Measurements from ENCODE around the gene PARL. TPM values are rescaled to one million over a fixed set of nuclear protein-coding genes. Genes with fewer than 3 reads are reported as not detected.

The PARL gene
- total and polyA plus RNA-seq, 9 of the 15 experiments (the other 6 are each of a cell fraction or from before 2014, with no cell fraction given) = 39.5 to 82.4 (median 57.4) TPM

DNA sequence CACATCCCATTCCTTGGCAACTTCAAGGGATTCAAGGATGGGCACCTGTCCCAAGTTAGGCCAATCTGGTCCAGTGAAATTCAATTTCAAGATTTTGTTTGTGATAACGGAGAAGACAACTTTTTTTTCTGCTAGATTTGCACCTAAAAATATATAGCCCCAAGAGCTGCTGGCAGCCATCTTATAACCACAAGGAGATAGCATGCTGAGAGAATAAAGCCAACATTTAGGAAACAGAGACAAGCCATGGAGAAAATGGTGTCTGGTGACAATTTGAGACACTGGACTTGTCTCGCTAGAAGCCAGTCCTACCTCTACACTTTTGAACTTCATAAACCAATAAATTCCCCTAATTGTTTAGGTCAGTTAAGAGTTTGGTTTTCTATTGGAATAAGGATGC is 5.4 kb downstream of the PARL start:
- Histone ChIP-seq H4K20me1 (replicated peaks; ENCODE audit: control insufficient read depth, insufficient read depth, low read length) (peaks cover 10% of the 10 kb centered on the region), H3K4me1 (replicated peaks in 1 of 2; ENCODE audit: control insufficient read depth in 2 of 2, insufficient read depth in 2 of 2, low read length in 2 of 2) (peaks cover 11 to 29% of the 10 kb centered on the region in 2 experiments), H3K9me3 (replicated peaks; ENCODE audit: control insufficient read depth, insufficient read depth, low read depth, low read length) (no peaks in the 10 kb centered on the region), H2AFZ (ENCODE audit: low read depth, low read length) (no peak overlapping the region), H3K4me2 (ENCODE audit: insufficient read depth, low read length) (no peak overlapping the region), H3K36me3 (ENCODE audit: control insufficient read depth, insufficient read depth, low read length) (peaks cover 41% of the 10 kb centered on the region; the same call in 2 of the 3 replicates), H3K9me1 (ENCODE audit: control insufficient read depth, insufficient read depth, low read length) (peaks cover 10% of the 10 kb centered on the region), H3K4me3 (no peak overlapping the region), H3K27ac (ENCODE audit: extremely low read depth, low read depth, low read length) (no peak overlapping the region), H3K27me3 (ENCODE audit: control insufficient read depth in 2 of 2, insufficient read depth in 2 of 2, low read length in 2 of 2) (no peaks in the 10 kb centered on the region), H3K9ac (ENCODE audit: insufficient read depth in 1 of 2, low read depth in 2 of 2, low read length in 2 of 2) (no peak overlapping the region), H3K79me2 (ENCODE audit: control insufficient read depth, insufficient read depth, low read length) (peaks cover 75% of the 10 kb centered on the region)
- ATAC-seq (no peak), FAIRE-seq (no peak), DNase-seq (ENCODE audit: extremely low read depth in 1 of 4, low spot score in 3 of 4) (no peak)
- intact Hi-C loops (cut with micrococcal nuclease) (no loop called here), in situ Hi-C loops (cut with MboI) (no loop called here)
- ChIA-PET CTCF (ENCODE audit: low intra/inter-chr PET ratio) (no interaction called here), POLR2A (no interaction called here)
- WGBS (ENCODE audit: insufficient coverage, low coverage, missing lambda C conversion rate) = 70% methylated on average over 2 of the region's 2 CpGs
- TF ChIP-seq, protein P1, sequence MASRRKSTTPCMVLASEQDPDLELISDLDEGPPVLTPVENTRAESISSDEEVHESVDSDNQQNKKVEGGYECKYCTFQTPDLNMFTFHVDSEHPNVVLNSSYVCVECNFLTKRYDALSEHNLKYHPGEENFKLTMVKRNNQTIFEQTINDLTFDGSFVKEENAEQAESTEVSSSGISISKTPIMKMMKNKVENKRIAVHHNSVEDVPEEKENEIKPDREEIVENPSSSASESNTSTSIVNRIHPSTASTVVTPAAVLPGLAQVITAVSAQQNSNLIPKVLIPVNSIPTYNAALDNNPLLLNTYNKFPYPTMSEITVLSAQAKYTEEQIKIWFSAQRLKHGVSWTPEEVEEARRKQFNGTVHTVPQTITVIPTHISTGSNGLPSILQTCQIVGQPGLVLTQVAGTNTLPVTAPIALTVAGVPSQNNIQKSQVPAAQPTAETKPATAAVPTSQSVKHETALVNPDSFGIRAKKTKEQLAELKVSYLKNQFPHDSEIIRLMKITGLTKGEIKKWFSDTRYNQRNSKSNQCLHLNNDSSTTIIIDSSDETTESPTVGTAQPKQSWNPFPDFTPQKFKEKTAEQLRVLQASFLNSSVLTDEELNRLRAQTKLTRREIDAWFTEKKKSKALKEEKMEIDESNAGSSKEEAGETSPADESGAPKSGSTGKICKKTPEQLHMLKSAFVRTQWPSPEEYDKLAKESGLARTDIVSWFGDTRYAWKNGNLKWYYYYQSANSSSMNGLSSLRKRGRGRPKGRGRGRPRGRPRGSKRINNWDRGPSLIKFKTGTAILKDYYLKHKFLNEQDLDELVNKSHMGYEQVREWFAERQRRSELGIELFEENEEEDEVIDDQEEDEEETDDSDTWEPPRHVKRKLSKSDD (conservative IDR thresholded peaks at IDR 0.05; ENCODE audit: low read length) = no peak
- TF ChIP-seq YY1 (IDR thresholded peaks at IDR 0.05; ENCODE audit: borderline replicate concordance in 1 of 3, control insufficient read depth in 1 of 3, extremely low read depth in 1 of 3, insufficient read depth in 3 of 3, insufficient read length in 1 of 3, insufficient replicate concordance in 2 of 3, low read depth in 1 of 3, low read length in 2 of 3) = peak in 1 of 3 experiments; percentile 69
- TF ChIP-seq, protein P2, sequence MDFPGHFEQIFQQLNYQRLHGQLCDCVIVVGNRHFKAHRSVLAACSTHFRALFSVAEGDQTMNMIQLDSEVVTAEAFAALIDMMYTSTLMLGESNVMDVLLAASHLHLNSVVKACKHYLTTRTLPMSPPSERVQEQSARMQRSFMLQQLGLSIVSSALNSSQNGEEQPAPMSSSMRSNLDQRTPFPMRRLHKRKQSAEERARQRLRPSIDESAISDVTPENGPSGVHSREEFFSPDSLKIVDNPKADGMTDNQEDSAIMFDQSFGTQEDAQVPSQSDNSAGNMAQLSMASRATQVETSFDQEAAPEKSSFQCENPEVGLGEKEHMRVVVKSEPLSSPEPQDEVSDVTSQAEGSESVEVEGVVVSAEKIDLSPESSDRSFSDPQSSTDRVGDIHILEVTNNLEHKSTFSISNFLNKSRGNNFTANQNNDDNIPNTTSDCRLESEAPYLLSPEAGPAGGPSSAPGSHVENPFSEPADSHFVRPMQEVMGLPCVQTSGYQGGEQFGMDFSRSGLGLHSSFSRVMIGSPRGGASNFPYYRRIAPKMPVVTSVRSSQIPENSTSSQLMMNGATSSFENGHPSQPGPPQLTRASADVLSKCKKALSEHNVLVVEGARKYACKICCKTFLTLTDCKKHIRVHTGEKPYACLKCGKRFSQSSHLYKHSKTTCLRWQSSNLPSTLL (IDR thresholded peaks at IDR 0.05) = no peak
- no TSS peak for BruUV-seq (replicated peaks)
